Esophagus muscularis mucosa (tissue), 4 donors: ENCODE data around the gene EGR1. TPM values are rescaled to one million over a fixed set of nuclear protein-coding genes. Genes with fewer than 3 reads are reported as not detected.

Experiments used
- DNase-seq: peaks from one replicate; pipeline ENCODE4 v3.0.0-alpha.2; 2017; ENCODE audit errors: extremely low spot score
- H3K27ac ChIP-seq, 4 donors: fragments of 200-600 bp; sonication (generic); replicated peaks in 1 of 4; 1 replicate in 3 of 4; 2 replicates in 1 of 4; pipeline ENCODE4 v1.5.1; 2016 to 2019; ENCODE audit warnings: mild to moderate bottlenecking in 1 of 4
- H3K27me3 ChIP-seq, 4 donors: fragments of 200-600 bp; sonication (generic); one replicate each; pipeline versions ENCODE4 v1.5.1 to v1.6.0; 2016 to 2019
- H3K36me3 ChIP-seq, 4 donors: fragments of 200-600 bp; sonication (generic); one replicate each; pipeline ENCODE4 v1.5.1; 2016 to 2019
- H3K4me1 ChIP-seq, 4 donors: fragments of 200-600 bp; sonication (generic); one replicate each; pipeline ENCODE4 v1.5.1; 2016 to 2019
- H3K4me3 ChIP-seq, 4 donors: fragments of 200-600 bp; sonication (generic); 1 replicate in 2 of 4; 2 replicates in 2 of 4; pipeline ENCODE4 v1.5.1; 2016 to 2019; ENCODE audit warnings: mild to moderate bottlenecking in 4 of 4, moderate library complexity in 1 of 4
- H3K9me3 ChIP-seq, 4 donors: fragments of 200-600 bp; sonication (generic); 1 replicate in 3 of 4; 2 replicates in 1 of 4; pipeline ENCODE4 v1.5.1; 2016 to 2019
- CTCF ChIP-seq, 3 experiments: fragments of 200-600 bp in 2 of 3; fragments of 450-650 bp in 1 of 3; sonication (generic) in 2 of 3; IDR thresholded peaks; one replicate each; pipeline ENCODE4 v1.5.1; 2017 to 2019; ENCODE audit warnings: antibody characterized with exemption in 3 of 3, mild to moderate bottlenecking in 2 of 3, moderate library complexity in 1 of 3
- EP300 ChIP-seq: sonication (generic); formaldehyde crosslinking; IDR thresholded peaks from one replicate; pipeline ENCODE4 v1.6.1; 2017; ENCODE audit warnings: antibody characterized with exemption
- POLR2A ChIP-seq: fragments of 450-650 bp; IDR thresholded peaks from one replicate; pipeline ENCODE4 v1.6.1; 2017; ENCODE audit warnings: antibody characterized with exemption, moderate library complexity, mild to moderate bottlenecking, low read depth
- POLR2AphosphoS5 ChIP-seq, 2 donors: sonication (generic); formaldehyde crosslinking; IDR thresholded peaks; one replicate each; pipeline ENCODE4 v1.6.1; 2017; ENCODE audit warnings: antibody characterized with exemption in 2 of 2
- WGBS: methylation state at CpG from one replicate; pipeline ENCODE4 v1.1.5; 2018; 5-methylcytosine and 5-hydroxymethylcytosine counted together
- intact Hi-C: fragments of 100-400 bp; cut with DNase I; formaldehyde crosslinking; loops from one replicate; pipeline ENCODE4 v1.15.1; 2023
- total RNA-seq, 4 donors: library from RNA; depleted of rRNA; stranded (reverse); fragments of >200 nt; gene quantifications; one replicate each; pipeline versions ENCODE4 v1.1.0 to v1.2.1, GENCODE V29; 2016

Gene EGR1
- total RNA-seq, 4 donors from 2014 or later = 9.6 to 138 (median 13.5) TPM

DNA sequence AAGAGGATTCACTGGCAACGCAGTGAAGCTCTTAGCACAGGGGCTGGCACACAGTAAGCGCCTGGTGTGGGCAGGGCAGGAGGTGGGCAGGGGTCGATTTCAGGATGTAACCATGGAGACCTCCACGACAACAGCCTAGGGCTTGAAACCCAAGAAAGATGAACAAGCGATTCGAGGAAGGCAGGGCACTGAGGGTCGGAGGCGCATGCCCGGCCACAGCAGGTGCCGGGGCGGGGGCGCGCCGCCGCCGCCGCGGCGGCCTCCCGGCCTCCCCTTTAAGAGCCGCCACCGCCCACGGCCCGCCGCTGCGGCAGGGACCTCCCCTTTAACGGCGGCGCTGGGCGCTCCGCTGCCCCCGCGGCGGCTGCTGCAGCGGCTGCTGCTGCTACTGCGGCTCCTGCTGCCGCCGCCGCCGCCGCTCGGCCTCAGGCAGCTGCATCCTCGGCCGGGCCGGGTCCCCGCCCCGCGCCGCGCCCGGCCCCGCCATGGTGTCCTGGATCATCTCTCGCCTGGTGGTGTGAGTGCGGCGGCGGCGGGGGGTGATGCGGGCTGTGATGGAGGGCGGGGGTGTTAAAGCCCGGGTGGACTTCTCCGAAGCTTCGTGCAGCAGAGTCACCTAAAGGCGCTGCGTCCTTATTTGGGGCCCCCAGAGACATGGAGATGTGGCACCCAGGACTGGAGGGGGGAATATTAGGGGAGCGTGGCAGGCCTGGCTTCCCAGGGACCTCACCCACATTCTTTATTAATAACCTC, 26.4 kb upstream of the EGR1 start, which contains the start of gene REEP2:
Gene REEP2, plus strand, starts transcription at position 334 of the 753 bp plus-strand sequence. Its CDS starts 152 bp downstream, at position 486.
- peaks cover 18 to 36% (median 29%) of the 10 kb centered on the region in 4 donors for H3K36me3 ChIP-seq
- WGBS = 3% methylated on average over 26 of the region's 65 CpGs
- H3K4me1 ChIP-seq = peaks cover 26 to 31% (median 28%) of the 10 kb centered on the region in 4 donors
- H3K9me3 ChIP-seq = no peaks in the 10 kb centered on the region
- H3K27ac ChIP-seq = peak within 1 kb of the TSS; percentile 75 to 80 (median 76)
- intact Hi-C loops = no loop called here
- no peaks in the 10 kb centered on the region for H3K27me3 ChIP-seq
- no peak for DNase-seq
- TF ChIP-seq CTCF (IDR thresholded peaks at IDR 0.05) (peak in 1 of 3 experiments; percentile 12), EP300 (no peak)
- peak within 1 kb of the TSS; percentile 61 to 76 (median 64) for H3K4me3 ChIP-seq

GRCh38 chr5:138439477-138440158, 25.7 kb upstream of the EGR1 start:
- Histone ChIP-seq H3K4me1 (peaks cover 26 to 31% (median 28%) of the 10 kb centered on the region in 4 donors), H3K27me3 (no peaks in the 10 kb centered on the region), H3K4me3 (peak overlapping the region; percentile 61 to 76 (median 64)), H3K27ac (peak overlapping the region; percentile 75 to 80 (median 76)), H3K36me3 (peaks cover 15 to 35% (median 25%) of the 10 kb centered on the region in 4 donors), H3K9me3 (no peaks in the 10 kb centered on the region)
- TF ChIP-seq EP300 (no peak), POLR2A (no peak), POLR2AphosphoS5 (IDR thresholded peaks at IDR 0.05) (no peak), CTCF (IDR thresholded peaks at IDR 0.05) (no peak)
- intact Hi-C loops = no loop called here
- no peak for DNase-seq
- 24% methylated on average over 17 of the region's 20 CpGs for WGBS

DNA sequence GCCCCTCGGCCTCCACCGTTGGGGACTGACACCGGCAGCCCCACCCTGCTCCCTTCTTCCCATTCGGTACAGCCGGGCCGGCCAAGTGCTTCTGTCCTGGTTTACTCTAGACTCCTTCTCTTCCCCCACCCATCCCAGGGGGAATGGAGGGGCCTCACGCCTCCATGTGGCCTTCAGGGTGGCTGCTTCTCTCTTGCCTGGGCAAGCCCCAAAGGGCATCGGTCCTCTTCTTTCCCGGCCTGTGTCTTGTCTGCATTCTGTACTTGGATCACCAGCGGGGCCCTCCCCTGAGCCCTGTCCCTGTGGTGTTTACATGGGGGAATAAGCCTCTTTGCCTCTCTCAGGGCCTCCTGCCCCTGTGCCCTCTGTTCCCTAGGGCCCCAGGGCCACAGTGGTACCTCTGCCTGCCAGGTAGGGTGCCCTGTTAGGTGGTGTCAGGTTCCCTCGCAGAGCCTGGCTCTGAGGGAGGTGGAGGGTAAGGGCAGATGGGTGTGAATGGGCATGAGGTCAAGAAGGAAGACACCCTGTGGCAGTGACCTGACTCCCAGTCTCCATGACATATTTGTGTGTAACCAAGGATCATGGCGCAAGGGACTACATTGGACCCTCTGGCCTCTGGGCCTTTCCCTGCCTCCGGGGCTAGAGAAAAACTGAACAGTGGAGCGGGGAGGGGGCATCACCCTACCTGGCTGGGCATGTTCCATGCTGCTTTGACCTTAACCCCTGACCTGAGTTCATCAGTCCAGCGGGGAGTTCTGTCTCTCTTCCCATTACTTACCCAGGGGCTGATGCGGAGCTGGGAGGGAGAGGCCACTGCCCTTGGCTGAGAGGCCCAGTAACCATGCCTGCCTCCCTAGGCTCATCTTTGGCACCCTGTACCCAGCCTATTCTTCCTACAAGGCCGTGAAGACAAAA, 24.9 kb upstream of the EGR1 start:
- Histone ChIP-seq H3K27me3 (no peaks in the 10 kb centered on the region), H3K9me3 (no peaks in the 10 kb centered on the region), H3K27ac (peak overlapping the region; percentile 75 to 80 (median 76)), H3K4me3 (peak overlapping the region; percentile 61 to 76 (median 64)), H3K36me3 (peaks cover 7 to 33% (median 21%) of the 10 kb centered on the region in 4 donors), H3K4me1 (peaks cover 26 to 31% (median 28%) of the 10 kb centered on the region in 4 donors)
- WGBS = 62% methylated on average over 16 of the region's 17 CpGs
- no peak for DNase-seq
- intact Hi-C loops = no loop called here
- no peak for TF ChIP-seq CTCF (IDR thresholded peaks at IDR 0.05)
- TF ChIP-seq POLR2A = no peak
- no peak for TF ChIP-seq EP300
- no peak for TF ChIP-seq POLR2AphosphoS5 (IDR thresholded peaks at IDR 0.05)

DNA sequence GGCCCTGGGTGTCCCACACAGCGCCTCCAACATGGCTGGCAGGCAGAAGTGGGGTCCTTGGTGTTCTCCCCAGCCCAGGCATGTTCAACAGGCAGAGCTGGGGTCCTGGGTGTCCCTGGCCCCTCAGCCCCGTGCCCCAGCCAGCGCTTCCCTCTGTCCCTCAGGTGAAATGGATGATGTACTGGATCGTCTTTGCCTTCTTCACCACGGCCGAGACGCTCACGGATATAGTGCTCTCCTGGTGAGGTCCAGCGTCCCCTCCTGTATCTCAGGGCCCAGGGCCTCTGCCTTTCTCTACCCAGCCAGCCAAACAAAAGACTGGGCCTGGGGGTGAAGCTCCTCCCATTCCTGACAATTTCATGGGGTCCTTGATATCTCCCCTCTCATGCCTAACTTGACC, 24.1 kb upstream of the EGR1 start:
- intact Hi-C loops = no loop called here
- WGBS = 95% methylated on average over 9 of the region's 9 CpGs
- no peaks in the 10 kb centered on the region for H3K9me3 ChIP-seq
- H3K27ac ChIP-seq = peak overlapping the region in 2 of 4 donors; percentile 75 to 80
- H3K4me3 ChIP-seq = no peak overlapping the region
- peaks cover 0 to 29% (median 16%) of the 10 kb centered on the region in 4 donors for H3K36me3 ChIP-seq
- TF ChIP-seq EP300 (no peak), POLR2AphosphoS5 (IDR thresholded peaks at IDR 0.05) (no peak), POLR2A (no peak), CTCF (IDR thresholded peaks at IDR 0.05) (no peak)
- H3K4me1 ChIP-seq = peaks cover 26 to 31% (median 28%) of the 10 kb centered on the region in 4 donors
- no peaks in the 10 kb centered on the region for H3K27me3 ChIP-seq
- DNase-seq = no peak
